Neuronal stem cell (in vitro differentiated cells): ENCODE measurements around the gene ABHD16B.
A peak's percentile ranks its signal among the peaks of the same experiment; 100 is the strongest.

Experiments
- DNase-seq: peaks from one replicate; pipeline ENCODE4 v3.0.0-alpha.2; 2013; ENCODE audit warnings: low spot score
- H2AFZ ChIP-seq: one replicate; pipeline ENCODE4 v1.6.1; 2013; ENCODE audit warnings: mild to moderate bottlenecking, low read length, inconsistent platforms
- H2AK5ac ChIP-seq: 2 replicates; pipeline ENCODE4 v1.6.1; 2013; ENCODE audit warnings: low read depth, mild to moderate bottlenecking, inconsistent platforms, low read length, moderate library complexity, mixed read lengths
- H2BK120ac ChIP-seq: 2 replicates; pipeline ENCODE4 v1.6.1; 2013; ENCODE audit warnings: low read depth, mild to moderate bottlenecking, inconsistent platforms, low read length, moderate library complexity, mixed read lengths
- H2BK12ac ChIP-seq: one replicate; pipeline ENCODE4 v1.6.1; 2013; ENCODE audit warnings: low read length, inconsistent platforms
- H2BK15ac ChIP-seq: 2 replicates; pipeline ENCODE4 v1.6.1; 2013; ENCODE audit warnings: mild to moderate bottlenecking, low read length, inconsistent platforms, mixed read lengths
- H2BK5ac ChIP-seq: one replicate; pipeline ENCODE4 v1.6.1; 2013; ENCODE audit warnings: inconsistent platforms, mild to moderate bottlenecking, low read length, moderate library complexity
- H3K14ac ChIP-seq: one replicate; pipeline ENCODE4 v1.6.1; 2013; ENCODE audit warnings: low read length, inconsistent platforms
- H3K18ac ChIP-seq: 2 replicates; pipeline ENCODE4 v1.6.1; 2013; ENCODE audit warnings: low read length, inconsistent platforms
- H3K23ac ChIP-seq: 2 replicates; pipeline ENCODE4 v1.6.1; 2013; ENCODE audit warnings: low read depth, mild to moderate bottlenecking, mixed read lengths, low read length, inconsistent platforms; ENCODE audit not compliant: poor library complexity
- H3K27ac ChIP-seq: replicated peaks from 3 replicates; pipeline ENCODE4 v1.5.1; 2013; ENCODE audit warnings: low read length, inconsistent platforms
- H3K27me3 ChIP-seq, 3 experiments: 2 replicates each; pipeline ENCODE4 v1.6.1; 2013; ENCODE audit warnings: low read length in 3 of 3, mild to moderate bottlenecking in 2 of 3, inconsistent platforms in 1 of 3, low read depth in 1 of 3, mixed read lengths in 1 of 3, moderate library complexity in 1 of 3; ENCODE audit not compliant: control insufficient read depth in 3 of 3, insufficient read depth in 3 of 3
- H3K36me3 ChIP-seq, 2 donors: replicated peaks in 1 of 2; 2 replicates each; pipeline ENCODE4 v1.6.1; 2013; ENCODE audit warnings: low read length in 2 of 2; ENCODE audit not compliant: control insufficient read depth in 2 of 2, insufficient read depth in 2 of 2
- H3K4ac ChIP-seq: 2 replicates; pipeline ENCODE4 v1.6.1; 2013; ENCODE audit warnings: inconsistent platforms, mild to moderate bottlenecking, low read length, moderate library complexity
- H3K4me1 ChIP-seq, 2 donors: 1 replicate in 1 of 2; 2 replicates in 1 of 2; pipeline ENCODE4 v1.6.1; 2013; ENCODE audit warnings: low read length in 2 of 2, low read depth in 1 of 2; ENCODE audit not compliant: control insufficient read depth in 2 of 2, insufficient read depth in 1 of 2
- H3K4me2 ChIP-seq: one replicate; pipeline ENCODE4 v1.6.1; 2013; ENCODE audit warnings: mild to moderate bottlenecking, low read length, inconsistent platforms; ENCODE audit not compliant: insufficient read depth, poor library complexity, severe bottlenecking
- H3K4me3 ChIP-seq, 2 donors: 2 replicates each; pipeline ENCODE4 v1.5.1; 2013; ENCODE audit warnings: low read length in 2 of 2, mild to moderate bottlenecking in 2 of 2, inconsistent platforms in 1 of 2, moderate library complexity in 1 of 2
- H3K79me1 ChIP-seq: one replicate; pipeline ENCODE4 v1.6.1; 2013; ENCODE audit warnings: low read depth, mild to moderate bottlenecking, inconsistent platforms, low read length, moderate library complexity
- H3K9ac ChIP-seq: one replicate; pipeline ENCODE4 v1.6.1; 2013; ENCODE audit warnings: mild to moderate bottlenecking, low read depth, low read length, inconsistent platforms; ENCODE audit not compliant: poor library complexity
- H3K9me3 ChIP-seq, 2 donors: replicated peaks in 1 of 2; 2 replicates each; pipeline versions ENCODE3 to v1.6.1; 2013; ENCODE audit warnings: low read length in 2 of 2, mild to moderate bottlenecking in 2 of 2, inconsistent platforms in 1 of 2, low read depth in 1 of 2, mixed read lengths in 1 of 2, moderate library complexity in 1 of 2; ENCODE audit not compliant: control insufficient read depth in 2 of 2, insufficient read depth in 1 of 2
- H4K8ac ChIP-seq: one replicate; pipeline ENCODE4 v1.6.1; 2013; ENCODE audit warnings: low read depth, mild to moderate bottlenecking, inconsistent platforms, low read length, moderate library complexity
- H4K91ac ChIP-seq: one replicate; pipeline ENCODE4 v1.6.1; 2013; ENCODE audit warnings: low read length, low read depth, mild to moderate bottlenecking, inconsistent platforms; ENCODE audit not compliant: poor library complexity
- WGBS, 2 donors: extraction: QIAGEN DNeasy Blood & Tissue Kit; methylation state at CpG; one replicate each; pipeline ENCODE4 v1.1.7; 2013; ENCODE audit warnings: missing lambda C conversion rate in 2 of 2, mixed read lengths in 1 of 2; ENCODE audit not compliant: insufficient read length in 2 of 2, insufficient replicate concordance in 1 of 2; ENCODE audit errors: extremely low coverage in 2 of 2; 5-methylcytosine and 5-hydroxymethylcytosine counted together

ABHD16B gene

DNA sequence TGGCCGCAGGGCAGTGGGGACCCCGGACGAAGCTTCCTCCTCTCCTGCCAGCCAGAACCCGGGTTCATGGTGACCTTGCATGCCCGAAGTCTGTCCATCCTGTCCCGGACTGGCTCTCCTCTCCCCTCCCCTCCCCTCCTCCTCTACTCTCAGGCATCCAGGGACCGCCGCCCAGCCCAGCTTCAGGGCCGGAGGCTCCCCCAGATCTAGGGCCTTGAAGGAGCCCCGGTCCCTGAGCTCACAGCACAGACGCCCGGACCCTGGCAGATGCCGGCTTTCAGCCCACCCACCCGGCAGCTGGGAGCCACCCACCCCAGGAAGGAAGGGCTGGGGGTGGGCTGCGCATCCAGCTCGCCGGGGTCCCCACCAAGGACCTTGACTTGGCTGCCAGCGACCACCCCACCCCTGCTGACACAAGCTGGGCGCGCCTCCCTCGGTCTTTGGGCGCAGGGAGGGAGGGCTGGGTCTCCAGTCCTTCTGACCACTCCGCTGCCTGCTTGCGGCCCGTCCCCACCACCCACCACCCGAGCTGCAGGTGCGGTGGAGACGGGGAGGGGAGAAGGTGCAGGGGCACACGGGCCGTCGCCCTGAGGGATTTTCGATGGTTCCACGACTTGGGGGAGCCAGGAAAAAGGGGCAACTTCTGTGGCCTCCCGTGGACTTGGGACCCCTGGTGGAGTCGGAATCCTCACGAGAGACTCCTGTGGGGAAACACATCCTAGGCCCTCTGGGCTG lies 5.8 kb upstream of the ABHD16B start:
- Histone ChIP-seq H2AK5ac (peak overlapping the region; percentile 100), H3K4me1 (peaks cover 32 to 40% of the 10 kb centered on the region in 2 donors), H3K9me3 (peaks cover 0 to 3% of the 10 kb centered on the region in 2 donors), H3K4me3 (no peak overlapping the region), H2BK12ac (peak overlapping the region; percentile 84), H3K4me2 (peak overlapping the region; percentile 49), H4K8ac (peak overlapping the region; percentile 96), H2BK5ac (peak overlapping the region; percentile 75), H3K79me1 (no peaks in the 10 kb centered on the region), H3K14ac (peak overlapping the region; percentile 71), H3K4ac (peak overlapping the region; percentile 89), H2AFZ (peak overlapping the region; percentile 59), H3K27ac (no peak overlapping the region), H3K23ac (peak overlapping the region; percentile 89), H3K18ac (peak overlapping the region; percentile 95), H3K9ac (peak overlapping the region; percentile 84), H3K36me3 (no peaks in the 10 kb centered on the region), H3K27me3 (no peaks in the 10 kb centered on the region), H4K91ac (peak overlapping the region; percentile 85), H2BK15ac (peak overlapping the region; percentile 98), H2BK120ac (peak overlapping the region; percentile 87)
- no CpG with 5 or more reads among the region's 36 CpGs for WGBS, 2 donors
- DNase-seq: no peak

DNA sequence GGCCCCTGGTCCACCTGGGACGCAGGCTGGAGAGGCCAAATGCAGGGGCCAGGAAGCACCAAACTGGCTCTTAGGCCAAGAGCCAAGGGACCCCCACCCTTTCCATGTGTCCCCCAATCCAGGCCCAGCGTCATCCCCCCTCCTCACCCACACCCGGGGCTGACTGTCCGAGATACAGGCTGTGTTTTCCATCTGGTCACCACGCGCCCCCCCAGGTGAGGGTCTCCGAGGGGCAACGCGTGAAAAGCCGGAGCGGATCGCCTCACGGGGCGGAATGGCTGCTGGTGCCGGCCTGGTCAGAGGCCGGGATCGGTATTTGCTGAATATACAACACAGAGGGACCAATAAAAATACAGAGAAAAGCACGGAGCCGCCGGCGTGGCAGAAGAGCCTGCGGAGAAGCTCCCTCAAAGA lies 5.2 kb upstream of the ABHD16B start:
- H3K9me3 ChIP-seq: no peaks in the 10 kb centered on the region
- no peak overlapping the region for H3K9ac ChIP-seq
- H3K4ac ChIP-seq: peak overlapping the region; percentile 89
- H3K14ac ChIP-seq: peak overlapping the region; percentile 49
- H2BK12ac ChIP-seq: peak overlapping the region; percentile 84
- no peak overlapping the region for H3K4me2 ChIP-seq
- no peak overlapping the region for H3K4me3 ChIP-seq
- H2BK15ac ChIP-seq: peak overlapping the region; percentile 98
- H2AFZ ChIP-seq: no peak overlapping the region
- H2BK120ac ChIP-seq: peak overlapping the region; percentile 48
- H3K79me1 ChIP-seq: peaks cover 1% of the 10 kb centered on the region
- H4K8ac ChIP-seq: no peak overlapping the region
- no peak overlapping the region for H4K91ac ChIP-seq
- peak overlapping the region; percentile 95 for H3K18ac ChIP-seq
- H3K36me3 ChIP-seq: peaks cover 0 to 5% of the 10 kb centered on the region in 2 donors
- WGBS, 2 donors: no CpG with 5 or more reads among the region's 22 CpGs
- no peak for DNase-seq
- H2BK5ac ChIP-seq: peak overlapping the region; percentile 75
- H3K23ac ChIP-seq: no peak overlapping the region
- no peak overlapping the region for H3K27ac ChIP-seq
- H3K27me3 ChIP-seq: no peaks in the 10 kb centered on the region
- peaks cover 32 to 40% of the 10 kb centered on the region in 2 donors for H3K4me1 ChIP-seq
- peak overlapping the region; percentile 100 for H2AK5ac ChIP-seq

DNA sequence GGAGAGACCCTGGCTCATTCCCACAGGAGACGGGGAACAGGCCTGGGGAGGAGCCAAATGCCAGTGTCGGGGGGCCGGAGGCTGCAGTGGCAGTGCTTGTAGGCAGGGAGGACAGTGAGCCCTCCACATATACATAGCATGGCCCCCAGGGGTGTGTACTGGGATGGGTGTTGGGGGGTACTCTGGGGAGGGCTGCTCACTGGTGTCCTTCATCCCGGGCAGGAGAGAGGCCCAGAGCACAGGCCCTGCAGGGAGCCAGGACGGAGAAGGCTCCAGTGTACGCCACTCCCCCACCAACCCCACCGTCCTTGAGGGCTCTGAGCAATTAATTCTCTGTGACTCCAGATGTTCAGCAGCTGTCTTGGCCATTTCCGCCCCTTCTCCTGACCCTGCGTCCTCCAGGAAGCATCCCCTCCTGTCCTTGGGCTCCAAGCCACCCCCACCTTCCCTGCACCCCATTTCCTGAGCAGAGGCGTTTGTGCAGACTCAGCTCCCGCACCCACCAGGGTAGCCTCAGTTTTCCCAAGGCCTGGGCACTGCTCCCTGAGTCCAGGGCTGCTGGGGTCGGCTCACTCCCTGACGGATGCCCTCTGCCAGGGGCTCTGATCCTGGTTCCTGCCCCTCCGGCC lies 3.4 kb upstream of the ABHD16B start:
- Histone ChIP-seq H3K4me2 (no peak overlapping the region), H2BK15ac (peak overlapping the region; percentile 94), H2AFZ (peak overlapping the region; percentile 82), H3K36me3 (peaks cover 8 to 22% of the 10 kb centered on the region in 2 donors), H3K27ac (peak overlapping the region; percentile 44), H2BK120ac (peak overlapping the region; percentile 35), H3K23ac (peak overlapping the region; percentile 8), H2BK12ac (no peak overlapping the region), H3K4ac (no peak overlapping the region), H3K18ac (peak overlapping the region; percentile 89), H2AK5ac (peak overlapping the region; percentile 87), H3K9ac (peak overlapping the region; percentile 80), H3K9me3 (no peaks in the 10 kb centered on the region), H2BK5ac (peak overlapping the region; percentile 66), H3K14ac (no peak overlapping the region), H3K27me3 (no peaks in the 10 kb centered on the region), H3K4me3 (peak overlapping the region in 1 of 2 donors; percentile 34), H3K4me1 (peaks cover 32 to 40% of the 10 kb centered on the region in 2 donors), H4K8ac (no peak overlapping the region), H4K91ac (no peak overlapping the region), H3K79me1 (peaks cover 8% of the 10 kb centered on the region)
- no CpG with 5 or more reads among the region's 14 CpGs for WGBS, 2 donors
- DNase-seq: no peak
